HepG2 (cell line): ENCODE data around the gene ITGB3. TPM values are rescaled to one million over a fixed set of nuclear protein-coding genes. Genes with fewer than 3 reads are reported as not detected.

ENCODE experiments used
- ATAC-seq: fragments of 200-7000 bp; cut with Tn5 transposase; 3 replicates; pipeline ENCODE4 v1.9.1; 2020; ENCODE audit warnings: mild to moderate bottlenecking, moderate library complexity
- BruUV-seq: library from RNA; stranded (reverse); fragments of 400-500 nt; replicated peaks from 2 replicates; lab custom pipeline; 2021; lab: Mats Ljungman, UMichigan
- CTCF ChIA-PET: fragments of 300-600 bp; formaldehyde crosslinking; extraction: SDS; loops from one replicate; lab custom pipeline; 2021; ENCODE audit warnings: low total read pairs, inconsistent platforms, low intra/inter-chr PET ratio; lab: Yijun Ruan, JAX
- POLR2A ChIA-PET: fragments of 350-600 bp; sonication (Branson Sonifier 250); formaldehyde crosslinking; loops from one replicate; lab custom pipeline; 2020; ENCODE audit warnings: antibody characterized with exemption, inconsistent platforms; lab: Yijun Ruan, JAX
- DNase-seq: peaks from one replicate; pipeline ENCODE4 v3.0.0-alpha.2; 2015; ENCODE audit warnings: low spot score
- FAIRE-seq: peaks from 3 replicates; lab custom pipeline; 2011; peaks lifted over from hg19 to GRCh38; lab: Jason Lieb, UNC
- H2AFZ ChIP-seq: one replicate; pipeline ENCODE4 v1.6.1; 2011; ENCODE audit warnings: low read length, inconsistent platforms
- H3K27ac ChIP-seq: fragments of 300-600 bp; 3 replicates; pipeline ENCODE4 v1.8.0; 2011; ENCODE audit warnings: mixed run types, mild to moderate bottlenecking, mixed read lengths, low read length, inconsistent platforms; ENCODE audit not compliant: insufficient read depth; ENCODE audit errors: extremely low read length
- H3K27me3 ChIP-seq, 2 experiments: fragments of 200-600 bp in 1 of 2; 2 replicates in 1 of 2; 3 replicates in 1 of 2; pipeline versions ENCODE4 v1.6.0 to v1.8.0; 2011; ENCODE audit warnings: low read length in 2 of 2, mild to moderate bottlenecking in 2 of 2, moderate library complexity in 2 of 2, inconsistent platforms in 1 of 2; ENCODE audit not compliant: insufficient read depth in 2 of 2, control insufficient read depth in 1 of 2
- H3K36me3 ChIP-seq, 2 experiments: fragments of 200-600 bp in 1 of 2; replicated peaks in 1 of 2; 2 replicates in 1 of 2; 3 replicates in 1 of 2; pipeline versions ENCODE4 v1.5.1 to v1.8.0; 2011; ENCODE audit warnings: low read length in 2 of 2, inconsistent platforms in 1 of 2; ENCODE audit not compliant: insufficient read depth in 2 of 2, control insufficient read depth in 1 of 2
- H3K4me1 ChIP-seq: 2 replicates; pipeline ENCODE4 v1.5.1; 2012; ENCODE audit warnings: low read length, inconsistent platforms; ENCODE audit not compliant: insufficient read depth
- H3K4me2 ChIP-seq: 2 replicates; pipeline ENCODE4 v1.6.0; 2011; ENCODE audit warnings: low read depth, low read length, inconsistent platforms
- H3K4me3 ChIP-seq, 3 experiments: fragments of 200-600 bp in 1 of 3; sonication (generic), shearing (Covaris generic) in 1 of 3; replicated peaks in 1 of 3; 2 replicates each; pipeline ENCODE4 v1.5.1; 2011 to 2016; ENCODE audit warnings: low read length in 3 of 3, inconsistent platforms in 2 of 3, low read depth in 2 of 3, mild to moderate bottlenecking in 2 of 3, control low read depth in 1 of 3, mixed read lengths in 1 of 3; ENCODE audit not compliant: insufficient read depth in 1 of 3
- H3K79me2 ChIP-seq: one replicate; pipeline ENCODE4 v1.6.1; 2011; ENCODE audit warnings: low read length, inconsistent platforms; ENCODE audit not compliant: insufficient read depth
- H3K9ac ChIP-seq: 2 replicates; pipeline ENCODE4 v1.6.0; 2011; ENCODE audit warnings: mild to moderate bottlenecking, low read depth, low read length, inconsistent platforms; ENCODE audit not compliant: insufficient read depth
- H3K9me3 ChIP-seq: 2 replicates; pipeline ENCODE4 v1.5.1; 2012; ENCODE audit warnings: mild to moderate bottlenecking, low read length
- H4K20me1 ChIP-seq: 2 replicates; pipeline ENCODE4 v1.6.0; 2011; ENCODE audit warnings: inconsistent platforms, mild to moderate bottlenecking, low read length, moderate library complexity; ENCODE audit not compliant: insufficient read depth
- CEBPZ ChIP-seq: IDR thresholded peaks from 2 replicates; pipeline ENCODE4 v1.6.1; 2012; ENCODE audit warnings: low read length, improper control_type of control experiment
- CSRNP2 ChIP-seq: sonication (generic); formaldehyde crosslinking; conservative IDR thresholded peaks from 2 replicates; pipeline ENCODE4 v1.8.0; 2022; ENCODE audit warnings: low read depth, missing genetic modification reagents
- GFI1 ChIP-seq: sonication (generic); formaldehyde crosslinking; IDR thresholded peaks from 2 replicates; pipeline ENCODE4 v1.5.0; 2020; ENCODE audit warnings: missing genetic modification reagents, mild to moderate bottlenecking, borderline replicate concordance
- HNRNPLL ChIP-seq: fragments of 200-400 bp; formaldehyde crosslinking; IDR thresholded peaks from 2 replicates; pipeline ENCODE4 v1.6.1; 2017; ENCODE audit warnings: mild to moderate bottlenecking, low read depth, low read length; ENCODE audit not compliant: poor library complexity, severe bottlenecking
- HOMEZ ChIP-seq: IDR thresholded peaks from 2 replicates; pipeline ENCODE4 v1.6.1; 2016; ENCODE audit warnings: low read depth
- TEAD3 ChIP-seq: optimal IDR thresholded peaks from 2 replicates; pipeline ENCODE3; 2016; ENCODE audit warnings: borderline replicate concordance
- ZBTB37 ChIP-seq: sonication (generic); formaldehyde crosslinking; IDR thresholded peaks from 2 replicates; pipeline ENCODE4 v1.4.0; 2020; ENCODE audit warnings: mild to moderate bottlenecking, missing genetic modification reagents
- ZBTB43 ChIP-seq: sonication (generic); formaldehyde crosslinking; conservative IDR thresholded peaks from 2 replicates; pipeline ENCODE4 v1.4.0; 2020; ENCODE audit warnings: missing genetic modification reagents
- ZBTB8A ChIP-seq: sonication (generic); formaldehyde crosslinking; IDR thresholded peaks from 2 replicates; pipeline ENCODE4 v1.4.0; 2020; ENCODE audit warnings: mild to moderate bottlenecking, low read depth, missing genetic modification reagents, borderline replicate concordance
- ZNF430 ChIP-seq: sonication (generic); formaldehyde crosslinking; IDR thresholded peaks from 2 replicates; pipeline ENCODE4 v1.9.0; 2021; ENCODE audit warnings: mild to moderate bottlenecking, missing genetic modification reagents
- ZNF44 ChIP-seq: sonication (generic); formaldehyde crosslinking; IDR thresholded peaks from 2 replicates; pipeline ENCODE4 v1.5.1; 2020; ENCODE audit warnings: mild to moderate bottlenecking, missing genetic modification reagents
- ZNF670 ChIP-seq: sonication (generic); formaldehyde crosslinking; IDR thresholded peaks from 2 replicates; pipeline ENCODE4 v1.8.0; 2022; ENCODE audit warnings: mild to moderate bottlenecking, missing genetic modification reagents, borderline replicate concordance
- WGBS: methylation state at CpG from one replicate; pipeline ENCODE4 v1.1.6; 2017; ENCODE audit warnings: low lambda C conversion rate; 5-methylcytosine and 5-hydroxymethylcytosine counted together
- in situ Hi-C: cut with HindIII; loops from 2 replicates; pipeline ENCODE4 v1.10.0; 2017; ENCODE audit warnings: low pct_unique_long_range_greater_than_20kb; ENCODE audit not compliant: extremely low pct_ligation_motif_present
- intact Hi-C: fragments of 100-400 bp; cut with micrococcal nuclease; formaldehyde crosslinking; loops from one replicate; pipeline ENCODE4 v1.10.0; 2022; ENCODE audit not compliant: unreplicated experiment
- polyA plus RNA-seq, 8 experiments: library from polyadenylated mRNA; depleted of rRNA in 3 of 8; stranded (reverse) in 7 of 8; unstranded in 1 of 8; fragments of >200 nt; fragmentation: Illumina TruSeq in 4 of 8; extraction: Trizol in 4 of 8; gene quantifications; 2 replicates each; pipeline versions ENCODE4 v1.2.1 to v1.2.3, GENCODE V29; 2011 to 2016; ENCODE audit warnings: low read depth in 4 of 8, missing spikeins in 1 of 8, mixed read lengths in 1 of 8; ENCODE audit not compliant: insufficient read depth in 1 of 8
- total RNA-seq, 5 experiments: library from RNA; depleted of rRNA; stranded (reverse); fragments of >200 nt; fragmentation: Illumina TruSeq; extraction: Trizol; gene quantifications; 2 replicates each; pipeline ENCODE4 v1.2.3, GENCODE V29; 2016; ENCODE audit warnings: low read depth in 1 of 5

Gene ITGB3
- total and polyA plus RNA-seq, 2 of the 13 experiments (the other 11 are each of a cell fraction or from before 2014, with no cell fraction given): 0.09 to 0.31 TPM

- WGBS: 58% methylated on average over 1 of the region's 1 CpG
- H3K27me3 ChIP-seq: peaks cover 0 to 21% of the 10 kb centered on the region in 2 experiments; a peak in 3 of 5 replicates
- no peak overlapping the region for H3K9ac ChIP-seq
- no peaks in the 10 kb centered on the region for H3K36me3 ChIP-seq
- peaks cover 23% of the 10 kb centered on the region for H3K4me1 ChIP-seq
- no peaks in the 10 kb centered on the region for H3K79me2 ChIP-seq
- ATAC-seq: no peak
- H3K4me3 ChIP-seq: no peak overlapping the region
- H3K27ac ChIP-seq: no peak overlapping the region
- ChIA-PET CTCF (no interaction called here), POLR2A (no interaction called here)
- H2AFZ ChIP-seq: no peak overlapping the region
- H3K4me2 ChIP-seq: no peak overlapping the region
- no peaks in the 10 kb centered on the region for H4K20me1 ChIP-seq
- intact Hi-C loops (no loop called here), in situ Hi-C loops (no loop called here)
- BruUV-seq: no TSS peak
- DNase-seq: no peak
- no peaks in the 10 kb centered on the region for H3K9me3 ChIP-seq
- FAIRE-seq: no peak
- TF ChIP-seq ZNF44 (CRISPR knock-in tag) (no peak), HNRNPLL (no peak), ZNF430 (CRISPR knock-in tag) (no peak), ZBTB43 (CRISPR knock-in tag) (no peak), CEBPZ (no peak), HOMEZ (no peak), GFI1 (CRISPR knock-in tag) (no peak), ZNF670 (no peak), CSRNP2 (CRISPR knock-in tag) (no peak), TEAD3 (CRISPR knock-in tag) (no peak), ZBTB8A (no peak), ZBTB37 (CRISPR knock-in tag) (no peak)
These were observed 24.3 kb downstream of the ITGB3 start for GRCh38 chr17:47277921-47278320.
